Measurements from ENCODE around the gene AVL9. TPM values are rescaled to one million over a fixed set of nuclear protein-coding genes. Genes with fewer than 3 reads are reported as not detected.

Gene AVL9
- total and polyA plus RNA-seq, 2 of the 13 experiments (the other 11 are each of a cell fraction or from before 2014, with no cell fraction given) = 29.9 to 48.0 TPM

- no peak for TF ChIP-seq MLXIP (CRISPR knock-in tag; IDR thresholded peaks at IDR 0.05; ENCODE audit: borderline replicate concordance)
- 0 out of 2 replicates have a peak, but pooled peaks have one; percentile 0 for TF ChIP-seq ZIK1 (CRISPR knock-in tag; IDR thresholded peaks at IDR 0.05; ENCODE audit: borderline replicate concordance, low read depth)
- TF ChIP-seq PATZ1 (CRISPR knock-in tag; IDR thresholded peaks at IDR 0.05) = peak; percentile 96
- TF ChIP-seq ZSCAN20 (CRISPR knock-in tag; IDR thresholded peaks at IDR 0.05; ENCODE audit: borderline replicate concordance) = peak; percentile 83; the same call in 1 of the 2 replicates
- TF ChIP-seq PBX3 (CRISPR knock-in tag; IDR thresholded peaks at IDR 0.05; ENCODE audit: borderline replicate concordance) = 0 out of 2 replicates have a peak, but pooled peaks have one; percentile 43
- TF ChIP-seq POGK (CRISPR knock-in tag; conservative IDR thresholded peaks at IDR 0.05) = peak; percentile 68
- peak; percentile 67; the same call in 1 of the 2 replicates for TF ChIP-seq ZBTB8A (CRISPR knock-in tag; IDR thresholded peaks at IDR 0.05; ENCODE audit: borderline replicate concordance, low read depth)
- TF ChIP-seq SALL1 (CRISPR knock-in tag; IDR thresholded peaks at IDR 0.05) = peak; percentile 83
- 0 out of 2 replicates have a peak, but pooled peaks have one; percentile 94 for TF ChIP-seq FOXO4 (CRISPR knock-in tag; conservative IDR thresholded peaks at IDR 0.05)
- peak; percentile 79; the same call in 1 of the 2 replicates for TF ChIP-seq ZSCAN30 (CRISPR knock-in tag; IDR thresholded peaks at IDR 0.05)
- TF ChIP-seq RXRB (CRISPR knock-in tag; IDR thresholded peaks at IDR 0.05; ENCODE audit: borderline replicate concordance) = peak; percentile 54; the same call in 1 of the 2 replicates
- no peak for TF ChIP-seq ZNF101 (CRISPR knock-in tag; IDR thresholded peaks at IDR 0.05; ENCODE audit: borderline replicate concordance, low read depth)
- TF ChIP-seq ZNF383 (CRISPR knock-in tag; IDR thresholded peaks at IDR 0.05; ENCODE audit: borderline replicate concordance) = no peak
- no peak for TF ChIP-seq TSC22D2 (CRISPR knock-in tag; IDR thresholded peaks at IDR 0.05; ENCODE audit: borderline replicate concordance)
- TF ChIP-seq KMT2B (CRISPR knock-in tag; IDR thresholded peaks at IDR 0.05) = peak; percentile 79
- TF ChIP-seq ZBTB2 (CRISPR knock-in tag; IDR thresholded peaks at IDR 0.05; ENCODE audit: low read depth) = peak; percentile 69
Measured at GRCh38 chr7:32495298-32496051, at the start of gene AVL9 (continued).

Measured in HepG2 (cell line).